Right lung (tissue), 5 donors: ENCODE data around the gene PIEZO1. TPM values are rescaled to one million over a fixed set of nuclear protein-coding genes. Genes with fewer than 3 reads are reported as not detected.

Experiments used
- DNase-seq, 2 donors: peaks; one replicate each; pipeline ENCODE4 v3.0.0-alpha.2; 2013
- polyA plus RNA-seq, 5 donors: library from polyadenylated mRNA; unstranded; fragments of 120-200 nt; gene quantifications; one replicate each; pipeline versions ENCODE4 v1.2.1 to v1.2.3, GENCODE V29; 2013; ENCODE audit warnings: inconsistent platforms in 1 of 5, low replicate concordance in 1 of 5; ENCODE audit not compliant: insufficient read length in 5 of 5, insufficient read depth in 1 of 5

The PIEZO1 gene
- polyA plus RNA-seq, 5 donors, result 54.1 to 115 (median 76.2) TPM

DNA sequence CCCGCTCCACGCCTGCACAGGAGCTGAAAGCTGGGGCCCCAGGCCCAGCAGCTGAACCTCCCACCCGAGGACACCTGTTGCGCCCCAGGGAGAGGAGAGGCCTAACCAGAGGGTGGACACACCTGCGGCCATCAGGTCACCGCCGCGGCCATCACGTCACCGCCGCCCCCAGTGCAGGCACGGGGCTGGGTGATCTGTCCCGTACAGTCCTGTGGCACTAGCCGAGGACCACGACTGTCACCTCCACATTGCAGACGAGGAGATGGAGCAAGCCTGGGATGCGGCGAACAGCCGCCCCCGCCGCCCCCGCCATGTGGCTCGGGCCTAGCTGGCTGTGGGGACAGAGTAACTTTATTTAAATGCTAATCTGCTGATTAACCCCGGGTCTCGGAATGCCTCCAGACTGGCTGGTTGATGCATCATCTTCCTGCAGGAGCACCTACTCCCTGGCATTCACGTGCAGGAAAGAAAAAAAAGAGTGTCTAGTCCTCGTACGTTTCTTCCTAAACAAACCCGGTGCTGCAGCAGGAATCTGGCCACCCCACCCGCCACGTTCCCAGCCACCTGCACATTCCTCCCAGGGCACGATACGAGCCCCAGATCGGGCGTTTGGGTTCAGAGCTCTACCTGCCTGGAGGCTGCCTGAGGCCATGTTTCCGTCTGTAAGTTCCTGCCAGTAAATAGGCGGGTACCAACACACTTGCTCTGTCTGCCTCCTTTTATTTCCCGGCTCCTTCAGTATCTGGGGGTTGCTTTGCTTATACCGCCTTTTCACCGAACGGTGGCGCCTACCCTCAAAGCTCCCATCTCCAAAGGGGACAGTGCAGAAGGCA lies 29.9 kb downstream of the PIEZO1 start:
- DNase-seq, result no peak

DNA sequence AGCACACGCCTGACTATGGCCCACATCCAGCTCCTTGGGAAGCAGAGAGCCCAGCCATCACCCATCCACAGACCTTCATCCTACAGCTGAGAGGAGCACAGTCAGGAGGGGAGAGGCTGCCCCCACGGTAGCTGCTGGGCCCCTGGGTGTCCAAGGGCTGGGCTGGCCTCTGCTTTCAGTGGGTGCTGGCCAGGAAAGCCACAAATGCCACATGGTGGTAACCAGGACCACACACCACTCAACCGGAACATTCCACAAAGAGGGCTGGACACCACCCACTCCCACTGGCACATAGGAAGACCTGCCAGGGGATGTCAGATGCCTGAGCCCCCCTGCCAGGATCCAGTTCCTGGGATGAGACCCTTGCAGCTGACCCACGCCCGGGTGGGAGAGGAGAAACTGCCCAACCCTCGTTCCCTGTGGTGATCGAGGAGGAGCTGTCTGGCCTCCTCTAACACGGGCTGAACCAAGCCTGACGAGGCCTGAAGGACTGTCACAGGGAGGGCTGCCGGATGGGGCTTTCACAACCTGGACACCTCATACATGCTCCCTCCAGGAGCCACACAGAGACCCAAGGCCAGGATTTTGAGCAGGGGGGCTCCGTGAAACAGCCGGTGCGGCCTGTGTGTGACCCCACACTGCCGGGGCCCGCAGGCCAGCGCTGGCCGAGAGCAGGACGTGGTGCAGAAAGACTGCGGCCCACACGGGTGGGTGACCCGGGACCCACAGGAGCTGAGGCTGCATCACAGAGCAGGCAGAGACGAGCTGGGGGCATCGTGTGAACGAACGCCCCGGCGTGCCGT lies 30.7 kb downstream of the PIEZO1 start:
- no peak for DNase-seq

DNA sequence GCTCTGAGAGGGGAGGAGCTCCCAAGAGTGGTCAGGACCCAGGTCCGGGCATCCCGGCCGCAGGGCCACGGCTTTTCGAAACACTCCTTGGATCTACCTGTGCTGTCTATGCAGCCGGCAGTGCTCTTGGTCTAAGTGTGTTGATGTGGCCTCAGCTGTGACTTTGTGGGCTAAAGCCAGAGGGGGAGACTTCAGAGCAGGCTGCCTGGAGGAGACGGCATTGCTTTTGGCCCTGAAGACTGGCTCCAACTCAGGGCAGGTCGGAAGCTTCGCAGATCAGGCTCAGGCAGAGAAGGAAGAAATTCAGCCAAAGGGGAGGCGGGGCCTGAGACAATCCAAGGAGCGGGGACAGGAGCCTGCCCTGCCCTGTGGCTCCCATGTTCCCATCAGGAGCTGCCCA lies 31.4 kb downstream of the PIEZO1 start:
- no peak for DNase-seq

- DNase-seq, result no peak
These were observed 31.8 kb downstream of the PIEZO1 start for GRCh38 chr16:88753191-88753590.

DNA sequence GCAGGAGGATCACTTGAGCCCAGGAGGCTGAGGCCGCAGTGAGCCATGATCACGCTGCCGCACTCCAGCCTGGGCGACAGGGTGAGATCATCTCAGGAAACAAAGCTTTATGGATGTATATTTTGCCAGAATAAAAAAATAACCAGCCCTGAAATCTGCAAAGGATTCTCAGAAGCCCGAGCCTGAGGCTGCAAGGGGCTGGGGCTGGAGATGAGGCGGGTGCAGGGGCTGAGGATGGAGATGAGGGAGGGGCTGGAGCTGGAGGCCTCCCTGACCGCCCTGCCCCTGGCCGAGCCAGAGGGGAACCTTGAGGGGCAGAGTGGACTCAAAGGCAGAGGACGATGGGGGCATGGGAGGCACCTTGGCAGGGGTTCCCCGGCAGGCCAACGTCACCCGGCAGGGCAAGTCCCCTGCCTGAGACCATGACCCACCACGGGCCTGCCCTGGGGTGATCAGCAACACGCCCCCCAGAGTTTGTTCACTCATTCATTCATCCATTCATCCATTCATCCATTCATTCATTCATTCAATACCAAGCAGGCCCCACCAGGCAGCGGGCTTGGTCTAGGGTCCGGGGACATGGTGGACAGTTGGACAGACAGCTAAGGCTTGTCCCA lies 32.5 kb downstream of the PIEZO1 start:
- DNase-seq, result no peak

DNA sequence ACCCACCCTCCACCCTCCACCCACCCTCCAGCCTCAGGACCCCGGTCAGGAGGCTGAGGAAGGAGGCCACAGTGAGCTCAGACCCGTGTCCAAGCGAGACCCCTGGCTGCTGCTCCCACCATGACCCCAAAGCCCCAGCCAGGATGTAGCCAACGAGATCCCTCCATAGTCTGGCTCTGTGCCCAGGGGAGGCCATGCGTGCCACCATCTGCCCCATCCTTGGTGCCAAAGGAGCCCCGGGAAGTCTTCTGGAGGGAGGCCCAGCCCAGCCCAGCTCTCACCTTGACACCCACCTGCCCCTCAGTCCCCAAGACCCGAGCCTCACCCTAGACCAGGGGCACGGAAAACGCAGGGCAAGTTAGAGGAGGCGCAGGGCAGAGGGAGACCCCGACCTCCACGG lies 34.2 kb downstream of the PIEZO1 start:
- DNase-seq, result no peak

- no peak for DNase-seq
These were observed 35.7 kb downstream of the PIEZO1 start for GRCh38 chr16:88749358-88749757.

DNA sequence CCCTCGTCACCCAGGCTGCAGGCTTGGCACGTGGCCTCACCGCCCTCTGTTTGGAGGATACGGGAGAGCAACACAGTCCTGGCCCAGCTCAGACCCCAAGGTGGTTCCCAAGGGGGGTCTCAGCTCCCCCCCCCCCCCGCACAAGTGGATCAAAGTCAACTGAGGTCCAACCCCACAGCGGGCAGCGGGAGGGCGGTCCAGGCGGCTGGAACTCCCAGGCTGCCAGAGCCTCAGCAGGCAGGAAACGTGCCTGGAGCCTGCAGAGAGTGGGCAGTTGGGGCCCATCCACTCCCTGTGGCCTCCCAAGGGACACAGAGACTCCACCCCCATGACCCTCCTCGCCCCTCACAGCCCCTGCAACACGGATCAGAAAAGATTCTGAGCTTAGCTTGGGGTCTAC lies 36.7 kb downstream of the PIEZO1 start:
- no peak for DNase-seq

GRCh38 chr16:88747588-88748301 lies 37.3 kb downstream of the PIEZO1 start:
- no peak for DNase-seq

- DNase-seq, result no peak
These were observed 38.5 kb downstream of the PIEZO1 start for GRCh38 chr16:88746506-88746905.

DNA sequence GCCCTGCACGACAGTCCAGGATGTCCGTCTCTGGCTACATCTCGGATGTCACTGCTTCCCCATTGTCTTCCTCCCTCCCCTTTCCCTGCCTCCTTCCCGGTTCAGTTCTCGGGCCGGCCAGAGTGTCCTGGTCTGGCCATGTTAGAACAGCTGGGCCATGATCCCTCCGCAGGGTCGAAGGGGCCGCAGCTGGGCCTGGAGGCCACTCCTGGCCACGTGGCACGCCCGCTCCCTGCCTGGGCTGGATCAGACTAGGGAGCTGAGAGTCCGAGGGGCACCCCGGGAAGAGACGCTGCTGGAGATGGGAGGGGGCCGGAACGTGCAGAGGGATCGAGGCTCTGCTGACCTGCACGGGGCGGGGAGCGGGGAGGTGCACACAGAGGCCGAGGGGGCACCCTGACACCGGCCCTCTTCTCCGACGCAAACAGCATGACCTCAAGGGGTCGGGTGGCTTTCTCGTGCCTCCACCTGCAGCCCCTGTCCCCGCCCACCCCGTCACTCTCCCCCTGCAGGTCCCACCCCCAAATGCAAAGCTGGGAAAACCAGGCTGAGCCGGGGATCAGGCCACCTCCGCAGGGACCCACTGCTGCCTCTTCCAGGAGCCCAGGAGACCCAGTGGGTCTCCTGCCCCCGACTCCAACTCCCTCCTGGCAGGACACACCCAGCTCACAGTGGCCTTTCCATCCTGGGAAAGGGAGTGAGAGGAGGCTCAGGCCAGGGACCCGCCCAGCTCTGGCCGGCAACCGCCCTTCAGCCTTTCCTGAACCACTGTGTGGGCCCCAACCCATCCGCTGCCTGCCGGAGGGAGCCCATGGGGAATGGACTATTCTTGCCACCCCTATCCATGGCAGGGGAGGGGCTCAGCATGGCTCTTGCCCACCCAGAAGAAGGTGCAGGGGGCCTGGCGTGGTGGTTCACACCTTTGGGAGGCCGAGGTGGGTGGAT lies 40.2 kb downstream of the PIEZO1 start:
- no peak for DNase-seq

DNA sequence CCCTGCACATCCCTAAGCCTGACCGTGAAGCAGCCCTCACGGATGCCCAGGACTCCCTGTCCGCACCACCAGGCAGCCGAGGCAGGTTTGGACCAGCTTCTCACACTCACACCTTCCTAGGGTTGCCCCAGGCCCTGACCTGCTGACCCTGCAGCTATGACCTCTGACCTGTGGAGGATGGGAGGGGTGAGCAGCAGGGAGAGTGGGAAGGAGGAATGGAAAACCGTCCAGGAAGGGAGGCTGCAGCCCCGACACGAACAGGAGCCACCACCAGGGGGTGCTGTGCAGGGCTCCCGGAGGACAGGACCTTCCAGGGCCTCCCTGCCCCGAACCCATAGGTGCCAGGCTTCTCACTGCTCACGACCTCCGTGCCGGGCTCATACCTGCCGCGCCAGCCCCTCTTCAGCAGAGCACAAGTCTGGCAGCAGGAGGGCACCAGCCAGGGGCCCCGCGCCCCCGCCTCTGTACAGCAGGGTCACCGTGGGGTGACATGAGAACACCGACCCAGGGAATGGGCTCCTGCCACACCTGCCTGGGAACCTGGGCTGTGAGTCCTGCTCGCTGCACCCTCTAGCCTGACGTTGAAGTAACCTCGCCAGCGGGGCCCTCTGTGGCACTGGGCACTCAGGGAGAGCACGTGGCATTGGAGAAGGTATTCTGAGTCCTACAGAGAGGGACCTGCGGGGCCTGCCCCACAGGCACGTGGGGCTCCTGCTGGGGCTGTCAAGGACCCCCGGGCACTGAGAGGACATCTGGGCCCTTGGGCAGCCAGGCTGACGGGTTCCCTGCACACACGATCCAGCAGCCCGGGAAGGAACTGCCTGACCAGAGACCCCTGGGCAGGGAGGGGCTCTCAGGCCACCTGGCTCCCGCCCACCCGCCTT lies 41.1 kb downstream of the PIEZO1 start:
- peak in 1 of 2 donors; percentile 58 for DNase-seq

DNA sequence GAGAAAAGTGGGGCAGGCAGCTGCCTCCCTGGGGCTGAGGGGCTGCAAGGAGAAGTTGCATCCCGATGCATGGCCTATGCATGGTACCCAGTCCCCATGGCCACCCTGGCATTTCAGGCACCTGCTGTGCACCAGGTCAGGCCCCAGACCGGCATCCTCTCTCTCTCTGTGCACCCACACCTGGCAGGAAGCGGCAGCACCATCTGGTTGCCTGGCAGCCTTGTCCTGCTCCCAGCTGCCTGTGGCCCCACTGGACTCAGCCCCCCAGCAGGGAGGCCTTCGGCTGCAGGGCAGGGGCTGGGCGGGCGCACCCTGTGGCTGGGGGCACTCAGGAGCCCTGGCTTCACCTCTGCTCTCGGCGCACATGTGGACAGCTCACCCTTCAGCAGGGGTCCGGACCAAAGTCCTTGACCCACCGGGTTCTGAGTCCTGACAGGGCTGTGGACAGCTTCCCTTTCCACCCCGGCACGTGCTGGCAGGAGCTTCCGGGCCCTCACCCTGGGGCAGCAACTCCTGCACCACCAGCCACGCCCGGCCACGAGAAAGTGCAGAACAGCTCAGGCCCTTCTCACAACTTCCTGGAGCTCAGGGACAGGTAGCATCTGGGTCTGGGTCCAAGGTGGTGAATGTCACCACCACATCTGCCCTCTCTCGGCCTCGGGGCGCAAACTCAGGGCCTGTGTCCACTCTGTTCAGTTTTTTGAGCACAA lies 42.0 kb downstream of the PIEZO1 start:
- DNase-seq, result no peak

GRCh38 chr16:88741368-88741767 lies 43.7 kb downstream of the PIEZO1 start:
- no peak for DNase-seq

DNA sequence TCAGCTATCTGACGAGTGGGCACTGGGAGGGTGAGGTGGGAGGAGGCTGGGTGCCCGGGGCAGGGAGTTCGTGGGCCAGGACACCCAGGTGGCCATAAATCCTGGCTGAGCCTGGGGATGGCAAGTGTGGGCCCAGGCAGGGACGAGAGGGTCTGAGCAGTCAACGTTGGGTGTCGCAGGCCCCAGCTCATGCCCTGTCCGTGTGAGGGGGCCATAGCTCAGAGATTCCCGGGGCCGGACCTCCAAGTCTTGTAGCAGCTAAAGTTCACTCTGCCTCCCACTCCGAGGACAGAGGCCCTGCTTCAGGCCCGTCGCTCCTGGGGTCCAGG lies 44.3 kb downstream of the PIEZO1 start:
- DNase-seq, result no peak

DNA sequence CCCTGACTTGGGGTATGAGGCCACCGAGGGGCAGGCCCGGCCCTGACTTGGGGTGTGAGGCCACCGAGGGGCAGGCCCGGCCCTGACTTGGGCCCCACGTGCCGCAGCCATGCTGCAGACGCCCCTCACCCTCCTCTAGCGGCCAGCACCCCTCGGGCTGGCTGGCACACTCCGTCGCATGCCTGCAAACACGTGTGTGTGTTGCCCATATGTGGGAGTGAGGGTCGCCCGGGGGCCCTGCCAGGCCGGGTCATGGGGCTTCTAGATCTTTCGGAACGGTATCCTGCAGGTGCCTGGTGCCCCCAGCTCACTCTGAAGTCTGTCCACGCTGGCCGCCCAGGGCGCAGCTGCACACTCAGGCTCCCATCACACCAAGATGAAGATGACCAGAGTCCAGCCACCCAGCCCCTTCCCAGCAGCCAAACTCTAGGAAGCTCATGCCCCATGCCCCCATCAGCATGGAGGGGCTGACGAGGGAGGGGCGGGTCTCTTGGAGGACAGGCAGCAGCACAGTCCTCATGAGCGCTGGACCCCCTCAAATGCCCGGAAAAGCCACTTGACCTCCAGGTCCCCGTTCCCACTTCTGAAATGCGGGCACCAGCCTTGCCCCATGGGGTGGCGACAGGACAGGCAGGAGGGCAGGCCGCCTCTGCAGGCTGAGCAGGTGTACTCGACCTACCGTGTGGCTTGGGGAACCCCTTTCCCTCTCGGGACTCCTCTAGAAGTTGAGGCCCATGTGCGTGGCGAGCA lies 44.9 kb downstream of the PIEZO1 start:
- DNase-seq, result no peak

DNA sequence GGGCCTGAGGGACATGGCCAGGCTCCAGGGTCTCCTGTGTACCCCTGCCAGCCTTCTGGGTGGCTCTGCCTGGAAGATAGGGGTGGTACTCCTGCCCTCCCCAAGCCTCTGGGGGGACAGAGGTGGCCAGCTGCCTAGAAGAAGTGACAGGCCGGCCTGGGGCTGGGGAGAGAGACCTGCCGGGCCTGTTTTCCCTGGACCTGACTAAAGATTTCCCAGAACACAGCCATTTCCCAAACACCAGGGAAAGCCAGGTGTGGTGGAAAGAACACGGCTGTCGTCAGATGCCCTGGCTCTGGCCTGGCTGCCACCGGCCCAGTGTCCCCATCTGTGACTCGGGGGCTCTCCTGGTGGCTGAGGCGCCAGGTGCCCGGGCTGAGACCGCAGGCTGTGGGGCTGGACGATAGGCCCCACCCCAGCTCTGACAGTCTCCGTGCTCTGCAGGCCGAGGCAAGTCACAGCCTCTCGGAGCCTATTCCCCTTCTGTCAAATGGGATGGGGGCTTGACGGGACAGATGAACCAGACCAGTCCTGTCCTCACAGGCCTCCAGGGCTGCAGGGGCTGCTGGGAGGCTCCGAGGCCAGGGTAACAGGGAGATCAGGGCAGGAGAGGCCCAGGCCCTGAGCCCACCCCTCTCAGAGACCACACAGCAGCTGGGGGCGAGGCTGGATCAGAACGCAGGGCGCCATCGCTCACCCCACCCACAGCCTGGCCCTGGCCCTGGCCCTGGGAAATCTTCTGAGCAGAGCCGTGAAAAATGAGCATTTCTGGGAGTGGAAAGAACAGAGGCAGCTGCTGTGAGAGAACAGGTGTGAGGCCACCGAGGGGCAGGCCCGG lies 45.7 kb downstream of the PIEZO1 start:
- no peak for DNase-seq
